Fibroblast of skin of left quadriceps (primary cell): ENCODE results near the gene SPOUT1.
A peak's percentile ranks its signal among the peaks of the same experiment; 100 is the strongest.
"Not testable (repeated sequence)": the region's sequence is repeated elsewhere in the genome, so short reads cannot be mapped to it uniquely, and the experiment has no call there.

Source experiments
- DNase-seq, 2 experiments: peaks; one replicate each; pipeline ENCODE4 v3.0.0-alpha.2; 2013; ENCODE audit warnings: low read depth in 2 of 2

Gene SPOUT1

GRCh38 chr9:128809831-128810230, 19.8 kb downstream of the SPOUT1 start:
- DNase-seq, result no peak

GRCh38 chr9:128809036-128809599, 20.5 kb downstream of the SPOUT1 start:
- no peak for DNase-seq

- no peak for DNase-seq
These were observed 21.1 kb downstream of the SPOUT1 start for GRCh38 chr9:128808543-128808942.

GRCh38 chr9:128807827-128808226, 21.8 kb downstream of the SPOUT1 start:
- no peak for DNase-seq

GRCh38 chr9:128805661-128806060, 23.9 kb downstream of the SPOUT1 start:
- no peak for DNase-seq

- no peak for DNase-seq
These were observed 27.1 kb downstream of the SPOUT1 start for GRCh38 chr9:128802482-128802881.

- DNase-seq, result no peak
These were observed 29.5 kb downstream of the SPOUT1 start for GRCh38 chr9:128800061-128800460.

GRCh38 chr9:128798896-128799295, 30.7 kb downstream of the SPOUT1 start:
- DNase-seq, result no peak

GRCh38 chr9:128794961-128795360, 34.6 kb downstream of the SPOUT1 start:
- not testable (repeated sequence) for DNase-seq

- DNase-seq, result no peak
These were observed 36.5 kb downstream of the SPOUT1 start for GRCh38 chr9:128792978-128793686.

GRCh38 chr9:128792134-128792533, 37.5 kb downstream of the SPOUT1 start:
- DNase-seq, result no peak

- no peak for DNase-seq
These were observed 39.1 kb downstream of the SPOUT1 start for GRCh38 chr9:128790536-128790935.

GRCh38 chr9:128788445-128788844, 41.1 kb downstream of the SPOUT1 start:
- DNase-seq, result no peak

- DNase-seq, result no peak
These were observed 41.9 kb downstream of the SPOUT1 start for GRCh38 chr9:128787659-128788058.

GRCh38 chr9:128786681-128787601, 42.7 kb downstream of the SPOUT1 start, which contains the start of gene TBC1D13:
Gene TBC1D13 (plus strand): TSS chr9:128787253. CDS start chr9:128787354, 101 bp downstream.
- DNase-seq, result peak; percentile 51 to 60

- DNase-seq, result no peak
These were observed 44.2 kb downstream of the SPOUT1 start for GRCh38 chr9:128785427-128785826.

GRCh38 chr9:128782669-128783068, 46.9 kb downstream of the SPOUT1 start:
- DNase-seq, result no peak

- no peak for DNase-seq
These were observed 48.2 kb downstream of the SPOUT1 start for GRCh38 chr9:128781187-128782070.

GRCh38 chr9:128780093-128780492, 49.5 kb downstream of the SPOUT1 start:
- DNase-seq, result not testable (repeated sequence)

- DNase-seq, result no peak
These were observed 54.8 kb downstream of the SPOUT1 start for GRCh38 chr9:128774804-128775203.

- DNase-seq, result no peak
These were observed 56.5 kb downstream of the SPOUT1 start for GRCh38 chr9:128773049-128773448.
